GM18505 (cell line): ENCODE measurements around the gene MCFD2.

Experiments
- ATAC-seq: cut with Tn5 transposase; IDR thresholded peaks from one replicate; pipeline ENCODE4 v1.9.1; 2021; ENCODE audit not compliant: unreplicated experiment
- POLR2A ChIP-seq: IDR thresholded peaks from 4 replicates; pipeline ENCODE4 v1.6.1; 2011; ENCODE audit warnings: borderline replicate concordance; ENCODE audit not compliant: insufficient read depth, insufficient read length; ENCODE audit errors: extremely low read depth

MCFD2 gene

DNA sequence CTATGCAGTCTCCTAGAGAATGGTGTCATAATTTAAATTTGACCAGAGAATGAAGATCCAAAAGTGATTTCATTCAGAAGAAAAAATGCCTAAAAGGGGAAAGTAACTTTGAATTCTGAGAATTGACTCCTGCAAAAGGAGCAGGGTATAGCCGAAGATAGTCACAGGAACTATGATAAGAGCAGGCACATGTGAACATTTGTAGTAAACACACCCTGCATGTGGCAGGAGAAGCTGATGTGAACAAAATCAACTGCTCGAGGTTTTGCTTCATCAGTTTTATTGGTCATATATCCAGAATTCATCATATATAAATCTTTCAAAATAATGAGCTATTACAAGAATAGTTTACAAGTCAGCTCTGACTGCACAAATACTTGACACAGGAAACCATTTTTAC is 14.0 kb downstream of the MCFD2 start:
- ATAC-seq: no peak
- no peak for TF ChIP-seq POLR2A

DNA sequence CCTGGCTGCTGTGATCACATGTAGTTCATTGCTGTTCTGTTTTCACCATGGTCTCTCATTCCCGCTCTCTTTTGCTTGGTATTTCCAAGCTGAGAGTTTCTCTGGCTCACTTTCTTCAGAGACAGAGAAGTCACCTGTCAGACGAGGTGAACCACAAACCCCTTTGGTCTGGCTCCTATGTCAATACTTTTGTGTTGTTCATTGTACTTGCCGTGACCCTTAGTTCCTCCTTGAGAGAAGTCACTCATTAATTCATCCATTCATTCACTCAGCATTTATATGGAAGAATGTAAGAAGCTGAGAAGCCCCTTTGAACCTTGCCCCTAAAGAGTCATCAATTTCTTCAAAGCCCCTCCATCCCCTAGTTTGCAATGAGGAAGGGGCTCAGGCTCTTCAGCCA is 15.2 kb downstream of the MCFD2 start:
- ATAC-seq: no peak
- no peak for TF ChIP-seq POLR2A

DNA sequence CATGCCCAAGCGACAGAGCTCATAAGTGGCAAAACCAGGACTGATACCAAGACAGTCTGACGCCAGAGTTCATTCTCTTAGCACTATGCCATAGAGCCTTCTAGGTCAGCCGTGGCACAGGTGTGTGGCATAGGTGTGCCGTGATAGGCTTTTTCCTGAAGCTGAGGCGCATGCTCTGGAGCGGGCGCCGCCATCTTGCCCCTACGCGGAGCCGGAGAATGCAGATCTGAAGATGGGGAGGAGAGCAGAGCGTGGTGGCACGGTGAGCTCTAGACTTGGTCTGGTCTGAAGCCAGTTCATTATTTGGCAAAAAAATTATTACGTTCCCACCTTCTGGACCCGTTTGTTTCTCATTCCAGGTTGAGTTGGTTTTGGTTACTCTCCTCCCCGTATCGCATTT is 16.6 kb downstream of the MCFD2 start:
- no peak for TF ChIP-seq POLR2A
- ATAC-seq: no peak

DNA sequence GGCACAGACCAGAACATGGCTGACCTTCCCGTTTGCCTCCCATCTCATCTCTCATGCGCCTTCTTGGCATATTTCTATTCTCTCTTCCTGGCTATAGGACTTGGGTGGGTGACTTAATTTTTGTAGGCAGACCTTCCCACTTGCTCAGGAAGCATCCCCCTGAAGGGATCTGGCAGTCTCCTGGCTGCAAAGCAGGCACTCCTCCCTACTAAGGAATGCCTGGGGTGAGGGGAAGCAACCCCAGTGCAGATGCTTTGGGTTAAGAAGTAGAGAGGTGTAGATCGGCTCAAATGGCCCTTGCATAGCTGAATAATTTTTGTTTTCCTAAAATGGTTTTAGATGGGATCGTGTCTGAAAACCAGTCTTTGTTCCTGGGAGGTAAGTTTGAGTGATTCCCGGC is 17.6 kb downstream of the MCFD2 start:
- ATAC-seq: no peak
- TF ChIP-seq POLR2A: no peak

DNA sequence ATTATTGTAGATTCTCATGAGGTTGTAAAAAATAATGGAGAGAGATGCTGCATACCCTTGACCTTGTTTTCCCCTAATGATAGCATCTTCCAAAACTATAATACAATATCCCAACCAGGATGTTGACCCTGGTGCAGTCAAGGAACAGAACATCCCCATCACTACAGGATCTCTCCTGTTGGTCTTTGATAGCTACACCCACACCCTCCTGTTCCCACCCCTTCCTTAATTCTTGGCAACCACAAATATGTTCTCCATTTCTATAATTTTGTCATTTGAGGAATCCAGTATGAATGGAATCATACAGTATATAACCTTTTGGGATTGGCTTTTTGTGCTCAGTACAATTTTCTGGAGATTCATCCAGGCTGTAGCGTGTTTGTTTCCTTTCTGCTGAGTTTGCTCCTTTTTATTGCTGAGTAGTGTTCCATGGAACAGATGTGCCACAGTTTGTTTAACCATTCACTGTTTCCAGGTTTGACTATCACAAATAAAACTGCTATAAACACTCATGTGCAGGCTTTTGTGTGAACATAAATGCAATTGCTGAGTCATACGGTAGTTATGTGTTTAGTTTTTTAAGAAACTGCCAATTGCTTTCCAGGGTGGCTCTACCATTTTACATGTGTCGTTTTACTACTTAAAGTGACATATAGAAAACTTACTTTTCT is 22.2 kb downstream of the MCFD2 start:
- ATAC-seq: no peak
- TF ChIP-seq POLR2A: no peak

DNA sequence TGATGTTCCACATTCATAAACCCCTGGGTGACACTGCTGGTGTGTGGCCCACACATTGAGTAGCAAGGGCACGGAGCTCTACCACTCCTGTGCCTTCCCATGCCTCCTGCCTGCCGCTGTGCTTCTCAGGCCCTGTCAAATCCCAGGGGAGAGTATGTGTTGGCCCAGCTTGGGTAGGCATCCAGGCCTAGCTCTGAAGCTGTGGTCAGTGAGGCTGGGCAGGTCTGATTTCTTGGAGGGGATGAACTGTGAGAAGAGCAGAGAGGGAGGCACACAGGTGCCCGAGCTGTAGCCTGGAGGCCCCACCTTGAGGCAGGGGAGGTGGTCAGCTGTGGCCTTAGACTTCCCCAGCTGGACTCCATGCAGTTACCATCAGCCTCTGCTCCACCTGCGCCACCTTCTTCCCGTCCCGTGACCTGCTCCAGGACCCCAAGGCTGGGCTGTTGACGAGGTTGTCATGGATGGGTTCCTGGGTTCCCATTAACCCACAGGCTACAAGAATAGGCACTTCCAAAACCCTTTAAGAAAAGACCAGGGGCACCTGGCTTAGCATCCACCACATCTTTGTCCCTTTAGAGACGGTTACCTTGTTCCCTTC is 23.6 kb downstream of the MCFD2 start:
- no peak for TF ChIP-seq POLR2A
- ATAC-seq: no peak

DNA sequence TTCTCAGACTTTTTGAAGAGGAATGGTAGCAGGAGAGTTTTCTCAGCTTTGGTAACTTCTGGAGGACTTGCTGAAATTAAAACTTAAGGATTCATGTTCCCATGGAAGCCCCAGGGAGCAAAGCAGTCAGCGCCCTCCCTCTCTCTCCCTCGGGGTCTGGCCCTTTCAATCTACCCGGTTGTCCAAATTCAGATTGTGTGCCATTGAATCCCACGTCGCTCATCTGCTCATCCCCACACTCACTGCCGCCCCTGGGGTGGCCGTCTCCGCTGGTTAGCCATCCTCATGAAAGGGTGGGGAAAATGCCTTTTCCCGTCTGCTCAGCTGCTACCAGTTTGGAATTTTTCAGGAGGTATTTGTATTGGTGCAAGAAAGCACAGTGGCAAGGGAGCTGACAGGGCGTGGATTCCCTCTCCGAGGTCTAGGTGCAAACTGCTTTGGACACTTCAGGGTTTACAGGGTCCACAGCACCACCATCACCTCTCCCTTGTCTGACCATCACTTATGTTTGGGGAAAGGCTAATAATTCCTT is 27.1 kb downstream of the MCFD2 start:
- no peak for TF ChIP-seq POLR2A
- ATAC-seq: no peak

DNA sequence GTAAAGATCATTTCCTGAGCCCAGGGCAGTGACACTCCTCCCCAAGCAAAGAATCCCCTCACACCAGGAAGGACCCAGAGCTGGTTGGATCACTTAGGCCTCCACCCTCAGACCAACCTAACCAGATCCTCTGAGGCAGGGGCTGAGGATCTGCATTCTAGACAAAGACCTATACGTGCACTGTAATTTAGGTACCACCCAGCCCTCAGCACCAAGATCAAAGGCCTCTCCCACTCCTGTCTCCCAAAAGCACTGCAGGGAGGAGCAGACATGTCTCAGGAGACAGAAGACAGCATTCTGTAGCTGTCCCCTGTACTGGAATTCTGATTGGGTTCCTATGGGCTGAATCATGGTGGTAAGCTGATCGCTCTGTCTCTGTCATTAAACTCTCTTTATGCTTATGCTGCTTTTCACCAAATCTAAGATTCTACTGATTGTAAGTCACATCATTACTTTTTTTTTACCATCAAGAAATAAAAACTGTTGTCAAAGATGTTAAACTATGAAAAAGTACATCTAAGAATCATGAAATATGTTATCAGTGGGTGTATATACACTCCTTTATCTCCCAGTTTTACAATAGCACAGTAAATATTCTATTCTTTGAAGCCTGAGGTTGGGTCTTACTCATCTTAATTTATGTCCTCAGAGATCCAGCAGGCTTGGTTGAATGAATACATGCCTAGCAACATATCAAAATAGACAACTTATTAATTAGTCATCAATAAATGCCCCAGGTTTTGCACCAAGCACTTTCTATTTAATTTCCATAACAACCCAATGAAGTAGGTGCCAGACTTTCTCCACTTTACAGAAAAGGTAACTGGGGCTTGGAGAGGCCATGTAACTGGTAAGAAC is 28.3 kb downstream of the MCFD2 start:
- ATAC-seq: no peak
- no peak for TF ChIP-seq POLR2A

DNA sequence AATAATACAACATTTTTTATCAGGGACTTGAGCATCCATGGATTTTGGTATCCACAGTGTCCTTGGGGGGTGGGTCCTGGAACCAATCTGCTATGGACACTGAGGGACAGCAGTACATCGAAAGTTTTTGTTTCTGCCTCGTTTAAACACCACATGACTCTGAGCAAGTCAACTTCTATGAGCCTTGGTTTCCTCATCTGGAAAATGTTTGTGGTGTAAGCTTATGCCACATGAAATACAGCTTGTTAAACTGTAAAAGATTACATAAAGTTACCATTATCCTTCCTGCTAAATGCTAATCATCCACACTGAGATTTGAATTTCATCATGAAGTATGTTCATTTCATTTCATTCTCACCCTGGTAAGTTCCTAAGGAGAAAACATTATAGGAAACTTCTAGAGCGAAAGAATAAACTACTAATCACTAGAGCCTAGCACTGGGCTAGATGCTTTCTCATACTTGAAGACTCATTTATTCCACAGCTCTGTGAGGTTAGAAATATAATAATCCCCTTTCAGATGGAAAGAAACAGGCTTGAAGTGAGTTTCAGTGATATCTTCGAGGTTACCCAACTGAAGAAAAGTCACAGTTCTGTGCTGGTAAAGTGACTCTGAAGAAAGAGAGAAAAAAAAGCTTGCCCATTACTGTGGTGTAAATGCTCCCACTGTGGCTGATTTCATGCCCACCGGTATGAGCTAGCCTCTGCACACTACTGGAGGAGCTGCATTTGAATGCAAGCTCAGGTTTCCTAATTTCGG is 29.2 kb downstream of the MCFD2 start:
- no peak for ATAC-seq
- TF ChIP-seq POLR2A: no peak

DNA sequence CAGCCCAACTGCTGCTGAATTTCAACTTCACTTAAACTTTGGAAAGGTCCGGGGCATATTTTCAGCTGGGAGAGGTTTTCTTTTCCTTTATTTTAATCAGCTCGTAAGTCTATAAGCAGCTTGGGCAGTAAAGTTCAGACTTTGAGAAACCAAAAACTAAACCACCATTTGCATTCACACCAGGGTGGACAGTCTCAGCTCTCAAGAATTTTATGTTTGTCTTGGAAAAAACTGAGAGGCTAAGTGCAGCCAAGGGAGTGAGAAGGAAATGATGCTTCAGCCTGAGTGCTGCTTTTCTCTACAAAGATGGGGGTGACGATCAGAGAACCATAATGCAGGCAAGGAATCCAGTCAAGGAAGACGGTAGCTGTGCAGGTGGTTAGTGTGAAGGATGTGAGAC is 30.2 kb downstream of the MCFD2 start:
- no peak for TF ChIP-seq POLR2A
- ATAC-seq: no peak

DNA sequence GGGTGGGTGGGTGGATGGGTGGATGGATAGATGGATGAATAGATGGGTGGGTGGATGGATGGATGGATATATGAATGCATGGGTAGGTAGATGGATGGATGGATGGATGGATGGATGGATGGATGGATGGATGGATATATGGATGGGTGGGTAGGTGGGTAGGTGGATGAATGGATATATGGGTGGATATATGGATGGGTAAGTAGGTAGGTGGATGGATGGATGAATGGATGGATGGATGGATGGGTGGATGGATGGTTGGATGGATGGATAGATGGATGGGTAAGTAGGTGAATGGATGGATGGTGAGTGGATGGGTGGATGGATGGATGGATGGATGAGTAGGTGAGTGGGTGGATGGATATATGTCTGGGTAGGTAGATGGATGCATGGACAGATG is 36.1 kb downstream of the MCFD2 start:
- ATAC-seq: no peak
- no peak for TF ChIP-seq POLR2A

DNA sequence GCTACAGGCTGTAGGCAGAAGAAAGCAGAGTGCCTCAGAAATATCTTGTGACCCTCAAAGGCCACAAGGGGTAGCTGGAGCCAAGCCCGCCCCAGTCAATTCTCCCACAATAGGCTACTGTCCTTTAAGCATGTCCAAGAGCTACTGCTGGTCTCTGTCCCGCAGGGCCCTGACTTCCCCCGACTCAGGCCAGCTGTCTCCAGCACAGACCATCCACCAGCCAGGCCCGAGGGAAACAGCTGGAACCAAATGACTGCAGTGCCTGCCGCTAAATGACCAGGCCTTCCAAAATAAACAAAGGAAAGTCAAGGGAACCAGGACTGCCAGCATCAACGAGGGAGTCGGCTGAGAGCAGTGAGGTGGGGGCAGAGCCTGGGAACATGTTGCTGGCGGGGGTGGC is 36.7 kb downstream of the MCFD2 start:
- no peak for TF ChIP-seq POLR2A
- no peak for ATAC-seq
